Left cardiac atrium (tissue), 4 donors: Measurements from ENCODE around the gene ATP9A. TPM values are rescaled to one million over a fixed set of nuclear protein-coding genes. Genes with fewer than 3 reads are reported as not detected.
"Not testable (repeated sequence)": the region's sequence is repeated elsewhere in the genome, so short reads cannot be mapped to it uniquely, and the experiment has no call there.

ENCODE experiments used
- ATAC-seq, 2 donors: fragments of 200-7000 bp; cut with Tn5 transposase; one replicate each; pipeline ENCODE4 v1.9.1; 2020; ENCODE audit warnings: mild to moderate bottlenecking in 2 of 2, moderate library complexity in 2 of 2
- DNase-seq: peaks from one replicate; pipeline ENCODE4 v3.0.0-alpha.2; 2020
- intact Hi-C, 2 donors: fragments of 100-400 bp; cut with DNase I; formaldehyde crosslinking; loops; one replicate each; pipeline versions ENCODE4 v1.14.1 to v1.15.1; 2022 to 2023
- total RNA-seq, 2 donors: library from RNA; stranded (reverse); fragmentation: NEBNext Ultra II Directional; extraction: Animal tissue kit (Norgen Biotek cat#: 25700); gene quantifications; one replicate each; pipeline ENCODE4 v1.2.1, GENCODE V29; 2021
- donor health status: DM: no; HTN: yes; CAD: no.
- donor health status: DM: no; HTN: yes; CAD: no; lungs with severe emphysema.
- donor health status: DM: yes; HTN: yes; CAD: no.
- donor health status: Dilated cardiomyopathy.

ATP9A gene
- total RNA-seq, 2 donors from 2014 or later, result 27.6 to 28.0 TPM

GRCh38 chr20:51679254-51679921, 88.8 kb downstream of the ATP9A start:
- no peak for DNase-seq
- no peak for ATAC-seq
- intact Hi-C loops, result no loop called here

- intact Hi-C loops, result no loop called here
- DNase-seq (no peak), ATAC-seq (peak; percentile 15 to 40)
These were observed 90.0 kb downstream of the ATP9A start for GRCh38 chr20:51678026-51678697.

- DNase-seq (no peak), ATAC-seq (no peak)
- intact Hi-C loops, result no loop called here
These were observed 99.2 kb downstream of the ATP9A start for GRCh38 chr20:51668947-51669346.

- ATAC-seq, result no peak
- intact Hi-C loops, result no loop called here
- no peak for DNase-seq
These were observed 99.7 kb downstream of the ATP9A start for GRCh38 chr20:51668515-51668914.

GRCh38 chr20:51667491-51667890, 100.7 kb downstream of the ATP9A start:
- DNase-seq, result no peak
- ATAC-seq, result no peak
- intact Hi-C loops, result no loop called here

- intact Hi-C loops, result no loop called here
- ATAC-seq (no peak), DNase-seq (no peak)
These were observed 101.2 kb downstream of the ATP9A start for GRCh38 chr20:51667002-51667408.

GRCh38 chr20:51666126-51666525, 102.1 kb downstream of the ATP9A start:
- ATAC-seq (no peak), DNase-seq (no peak)
- intact Hi-C loops, result no loop called here

- intact Hi-C loops, result no loop called here
- no peak for ATAC-seq
- DNase-seq, result no peak
These were observed 102.6 kb downstream of the ATP9A start for GRCh38 chr20:51665543-51666118.

GRCh38 chr20:51661609-51662178, 106.5 kb downstream of the ATP9A start:
- no peak for ATAC-seq
- DNase-seq, result no peak
- intact Hi-C loops, result no loop called here

- DNase-seq, result no peak
- ATAC-seq, result peak in 1 of 2 donors; percentile 56
- intact Hi-C loops, result no loop called here
These were observed 107.2 kb downstream of the ATP9A start for GRCh38 chr20:51660672-51661608.

- ATAC-seq (no peak), DNase-seq (no peak)
- intact Hi-C loops, result no loop called here
These were observed 108.6 kb downstream of the ATP9A start for GRCh38 chr20:51659491-51660050.

GRCh38 chr20:51656726-51657260, 111.4 kb downstream of the ATP9A start:
- DNase-seq, result no peak
- ATAC-seq, result no peak
- intact Hi-C loops, result no loop called here

- ATAC-seq, intact Hi-C loops, DNase-seq: not testable (repeated sequence)
These were observed 112.1 kb downstream of the ATP9A start for GRCh38 chr20:51656089-51656488.

GRCh38 chr20:51654495-51654894, 113.7 kb downstream of the ATP9A start:
- DNase-seq, result no peak
- ATAC-seq, result no peak
- intact Hi-C loops, result no loop called here

- intact Hi-C loops, result no loop called here
- ATAC-seq (no peak), DNase-seq (no peak)
These were observed 114.1 kb downstream of the ATP9A start for GRCh38 chr20:51654060-51654459.

- no peak for ATAC-seq
- intact Hi-C loops, result no loop called here
- no peak for DNase-seq
These were observed 115.0 kb downstream of the ATP9A start for GRCh38 chr20:51653226-51653625.

GRCh38 chr20:51651921-51652549, 116.2 kb downstream of the ATP9A start:
- intact Hi-C loops, result no loop called here
- DNase-seq (no peak), ATAC-seq (no peak)

- intact Hi-C loops, result no loop called here
- peak in 1 of 2 donors; percentile 27 for ATAC-seq
- DNase-seq, result no peak
These were observed 117.5 kb downstream of the ATP9A start for GRCh38 chr20:51650685-51651134.
